HCT116 (cell line): Measurements from ENCODE around the gene MPPED1. TPM values are rescaled to one million over a fixed set of nuclear protein-coding genes. Genes with fewer than 3 reads are reported as not detected.

ENCODE experiments used
- ATAC-seq: fragments of 200-7000 bp; cut with Tn5 transposase; 2 replicates; pipeline ENCODE4 v1.9.1; 2020; ENCODE audit warnings: mild to moderate bottlenecking, moderate library complexity
- BruUV-seq: library from RNA; stranded (reverse); fragments of 400-500 nt; replicated peaks from 2 replicates; lab custom pipeline; 2021; lab: Mats Ljungman, UMichigan
- CTCF ChIA-PET: fragments of 300-600 bp; sonication (Branson Sonifier 250); formaldehyde crosslinking; loops from one replicate; lab custom pipeline; 2021; ENCODE audit warnings: antibody characterized with exemption; lab: Charles Lee
- POLR2A ChIA-PET: fragments of 300-600, 350-600 bp; sonication (Branson Sonifier 250); formaldehyde crosslinking; loops from one replicate; lab custom pipeline; 2021; ENCODE audit warnings: antibody characterized with exemption; lab: Charles Lee
- RAD21 ChIA-PET, 2 experiments: fragments of 300-600 bp; sonication (Branson Sonifier 250); formaldehyde crosslinking; loops; one replicate each; lab custom pipeline; 2023; ENCODE audit warnings: low total read pairs in 2 of 2; ENCODE audit not compliant: uncharacterized antibody in 2 of 2, unreplicated experiment in 2 of 2, low non-redundant PET in 1 of 2; lab: Charles Lee
- DNase-seq: peaks from one replicate; pipeline ENCODE4 v3.0.0-alpha.2; 2010; ENCODE audit warnings: low read depth, low spot score
- H2AFZ ChIP-seq: fragments of 200-600 bp; shearing (Covaris generic), sonication (generic); 2 replicates; pipeline ENCODE4 v1.6.1; 2017; ENCODE audit warnings: low read depth, mixed run types, mixed read lengths, antibody characterized with exemption, low read length; ENCODE audit not compliant: poor library complexity, severe bottlenecking
- H3K27ac ChIP-seq: 2 replicates; pipeline ENCODE4 v1.5.1; 2012; ENCODE audit warnings: low read depth, low read length
- H3K27me3 ChIP-seq: fragments of 200-600 bp; sonication (generic); 2 replicates; pipeline ENCODE4 v1.6.1; 2016; ENCODE audit warnings: mixed run types, low read length, mixed read lengths; ENCODE audit not compliant: insufficient read depth
- H3K36me3 ChIP-seq, 2 experiments: fragments of 200-500 bp in 1 of 2; fragments of 200-600 bp in 1 of 2; sonication (Bioruptor generic) in 1 of 2; sonication (generic) in 1 of 2; 2 replicates each; pipeline versions ENCODE4 v1.5.1 to v1.6.1; 2014 to 2016; ENCODE audit warnings: low read length in 2 of 2, inconsistent platforms in 1 of 2, mixed read lengths in 1 of 2, mixed run types in 1 of 2; ENCODE audit not compliant: insufficient read depth in 2 of 2, control insufficient read depth in 1 of 2
- H3K4me1 ChIP-seq, 2 experiments: fragments of 200-600 bp in 1 of 2; sonication (generic) in 1 of 2; 2 replicates each; pipeline versions ENCODE4 v1.5.1 to v1.6.1; 2012 to 2017; ENCODE audit warnings: low read length in 2 of 2, inconsistent platforms in 1 of 2, mild to moderate bottlenecking in 1 of 2, mixed read lengths in 1 of 2, mixed run types in 1 of 2, moderate library complexity in 1 of 2; ENCODE audit not compliant: insufficient read depth in 2 of 2, control insufficient read depth in 1 of 2
- H3K4me2 ChIP-seq: fragments of 200-600 bp; sonication (generic); 2 replicates; pipeline ENCODE4 v1.6.1; 2017; ENCODE audit warnings: mixed run types, low read length, mixed read lengths
- H3K4me3 ChIP-seq, 2 experiments: fragments of 200-600 bp in 1 of 2; sonication (generic) in 1 of 2; replicated peaks in 1 of 2; 2 replicates each; pipeline ENCODE4 v1.5.1; 2011 to 2016; ENCODE audit warnings: low read length in 2 of 2, control low read depth in 1 of 2, low read depth in 1 of 2, mild to moderate bottlenecking in 1 of 2, mixed read lengths in 1 of 2, mixed run types in 1 of 2
- H3K79me2 ChIP-seq: fragments of 200-600 bp; sonication (generic); 2 replicates; pipeline ENCODE4 v1.6.1; 2017; ENCODE audit warnings: mild to moderate bottlenecking, mixed run types, low read length, moderate library complexity, mixed read lengths; ENCODE audit not compliant: insufficient read depth
- H3K9ac ChIP-seq: fragments of 200-600 bp; sonication (generic); 2 replicates; pipeline ENCODE4 v1.6.1; 2016; ENCODE audit warnings: low read length, mixed read lengths
- H3K9me2 ChIP-seq: fragments of 200-600 bp; sonication (generic), shearing (Covaris generic); 2 replicates; pipeline ENCODE4 v1.6.1; 2017; ENCODE audit warnings: mixed run types, mild to moderate bottlenecking, moderate library complexity; ENCODE audit not compliant: insufficient read depth
- H3K9me3 ChIP-seq, 2 experiments: fragments of 200-500 bp in 1 of 2; fragments of 200-600 bp in 1 of 2; sonication (Bioruptor generic) in 1 of 2; sonication (generic) in 1 of 2; 2 replicates each; pipeline ENCODE4 v1.6.1; 2014 to 2017; ENCODE audit warnings: low read length in 2 of 2, mixed read lengths in 2 of 2, inconsistent platforms in 1 of 2, low read depth in 1 of 2, mild to moderate bottlenecking in 1 of 2, mixed run types in 1 of 2, moderate library complexity in 1 of 2; ENCODE audit not compliant: control insufficient read depth in 1 of 2, insufficient read depth in 1 of 2
- H4K20me1 ChIP-seq: fragments of 200-600 bp; sonication (generic), shearing (Covaris generic); 2 replicates; pipeline ENCODE4 v1.6.1; 2017; ENCODE audit warnings: mixed run types, mild to moderate bottlenecking, moderate library complexity; ENCODE audit not compliant: insufficient read depth
- CBX3 ChIP-seq: IDR thresholded peaks from 2 replicates; pipeline ENCODE4 v1.6.1; 2012; ENCODE audit warnings: low read depth
- CEBPB ChIP-seq: IDR thresholded peaks from 2 replicates; pipeline ENCODE4 v1.6.1; 2012; ENCODE audit warnings: low read depth
- CTCF ChIP-seq, 3 experiments: fragments of 200-600 bp in 1 of 3; sonication (generic) in 1 of 3; IDR thresholded peaks in 2 of 3; conservative IDR thresholded peaks in 1 of 3; 2 replicates each; pipeline ENCODE4 v1.5.1; 2012 to 2017; ENCODE audit warnings: low read depth in 2 of 3, low read length in 2 of 3, antibody characterized with exemption in 1 of 3, borderline replicate concordance in 1 of 3, control low read depth in 1 of 3, mild to moderate bottlenecking in 1 of 3, mixed read lengths in 1 of 3, mixed run types in 1 of 3, moderate library complexity in 1 of 3; ENCODE audit not compliant: insufficient read depth in 1 of 3
- EGR1 ChIP-seq: IDR thresholded peaks from 2 replicates; pipeline ENCODE4 v1.6.1; 2012; ENCODE audit warnings: low read depth
- EZH2phosphoT487 ChIP-seq: fragments of 200-600 bp; IDR thresholded peaks from 2 replicates; pipeline ENCODE4 v1.6.1; 2018; ENCODE audit warnings: antibody characterized with exemption, borderline replicate concordance
- JUND ChIP-seq: IDR thresholded peaks from 2 replicates; pipeline ENCODE4 v1.6.1; 2012
- POLR2A ChIP-seq: IDR thresholded peaks from 2 replicates; pipeline ENCODE4 v1.7.0; 2011; ENCODE audit warnings: borderline replicate concordance; ENCODE audit not compliant: insufficient read depth, insufficient read length; ENCODE audit errors: extremely low read depth
- POLR2AphosphoS5 ChIP-seq: IDR thresholded peaks from 2 replicates; pipeline ENCODE4 v1.6.1; 2011; ENCODE audit warnings: mild to moderate bottlenecking, low read depth, low read length, moderate library complexity
- RAD21 ChIP-seq: IDR thresholded peaks from 2 replicates; pipeline ENCODE4 v1.6.1; 2012; ENCODE audit warnings: low read depth, mild to moderate bottlenecking
- SP1 ChIP-seq: IDR thresholded peaks from 2 replicates; pipeline ENCODE4 v1.6.1; 2012; ENCODE audit warnings: low read depth
- SRF ChIP-seq: IDR thresholded peaks from 2 replicates; pipeline ENCODE4 v1.6.1; 2012; ENCODE audit warnings: low read depth
- ZFX ChIP-seq: fragments of 450-650 bp; IDR thresholded peaks from 2 replicates; pipeline ENCODE4 v1.6.1; 2017
- ZNF274 ChIP-seq: fragments of 200-500 bp; sonication (Bioruptor generic); IDR thresholded peaks from 2 replicates; pipeline ENCODE4 v1.6.1; 2014; ENCODE audit warnings: mild to moderate bottlenecking, low read depth, low read length, inconsistent platforms
- intact Hi-C: fragments of 100-400 bp; cut with micrococcal nuclease; formaldehyde crosslinking; loops from 2 replicates; pipeline ENCODE4 v1.10.0; 2022
- total RNA-seq: library from RNA; stranded (reverse); gene quantifications from one replicate; pipeline ENCODE4 v1.2.1, GENCODE V29; 2021; ENCODE audit not compliant: unreplicated experiment

Gene MPPED1
- total RNA-seq, 1 experiment from 2014 or later: not detected

GRCh38 chr22:43391306-43391705 lies 20.5 kb upstream of the MPPED1 start:
- Histone ChIP-seq H3K27ac (no peak overlapping the region), H3K9me2 (no peaks in the 10 kb centered on the region), H3K4me1 (peaks cover 0 to 3% of the 10 kb centered on the region in 2 experiments; a peak in 1 of 4 replicates), H4K20me1 (no peaks in the 10 kb centered on the region), H2AFZ (no peak overlapping the region), H3K4me2 (no peak overlapping the region), H3K27me3 (no peaks in the 10 kb centered on the region), H3K9ac (no peak overlapping the region), H3K36me3 (no peaks in the 10 kb centered on the region), H3K79me2 (no peaks in the 10 kb centered on the region), H3K9me3 (no peaks in the 10 kb centered on the region), H3K4me3 (no peak overlapping the region)
- no TSS peak for BruUV-seq
- TF ChIP-seq CTCF (IDR thresholded peaks at IDR 0.05 in 2 of 3, conservative IDR thresholded peaks at IDR 0.05 in 1 of 3; ENCODE audit: borderline replicate concordance in 1 of 3, insufficient read depth in 1 of 3, low read depth in 2 of 3, low read length in 2 of 3) (no peak), JUND (no peak), POLR2AphosphoS5 (no peak)
- RAD21 ChIA-PET: no interaction called here
- POLR2A ChIA-PET: no interaction called here
- ATAC-seq (no peak), DNase-seq (no peak)
- CTCF ChIA-PET: no interaction called here
- intact Hi-C loops: no loop called here

GRCh38 chr22:43392385-43392989 lies 19.3 kb upstream of the MPPED1 start:
- BruUV-seq: no TSS peak
- no peak overlapping the region for H3K4me3 ChIP-seq
- no peaks in the 10 kb centered on the region for H3K36me3 ChIP-seq
- DNase-seq: no peak
- intact Hi-C loops: no loop called here
- H3K27ac ChIP-seq: no peak overlapping the region
- no peaks in the 10 kb centered on the region for H4K20me1 ChIP-seq
- no peaks in the 10 kb centered on the region for H3K27me3 ChIP-seq
- H3K9ac ChIP-seq: no peak overlapping the region
- H3K79me2 ChIP-seq: no peaks in the 10 kb centered on the region
- POLR2A ChIA-PET: no interaction called here
- H3K9me2 ChIP-seq: no peaks in the 10 kb centered on the region
- H2AFZ ChIP-seq: no peak overlapping the region
- H3K9me3 ChIP-seq: no peaks in the 10 kb centered on the region
- no peak overlapping the region for H3K4me2 ChIP-seq
- CTCF ChIA-PET: no interaction called here
- RAD21 ChIA-PET: no interaction called here
- H3K4me1 ChIP-seq: peaks cover 0 to 3% of the 10 kb centered on the region in 2 experiments; a peak in 1 of 4 replicates
- ATAC-seq: no peak
- TF ChIP-seq SP1: no peak
- TF ChIP-seq POLR2AphosphoS5: no peak
- TF ChIP-seq RAD21: no peak
- TF ChIP-seq CBX3: no peak
- no peak for TF ChIP-seq EZH2phosphoT487
- TF ChIP-seq CTCF (IDR thresholded peaks at IDR 0.05 in 2 of 3, conservative IDR thresholded peaks at IDR 0.05 in 1 of 3; ENCODE audit: borderline replicate concordance in 1 of 3, insufficient read depth in 1 of 3, low read depth in 2 of 3, low read length in 2 of 3): no peak
- TF ChIP-seq JUND: no peak
- no peak for TF ChIP-seq ZFX
- TF ChIP-seq SRF: no peak
- TF ChIP-seq EGR1: no peak
- TF ChIP-seq ZNF274: no peak
- no peak for TF ChIP-seq CEBPB
- TF ChIP-seq POLR2A: no peak
